ENCODE measurements around the gene VASH1.

- no peak for TF ChIP-seq CTCF (conservative IDR thresholded peaks at IDR 0.05; ENCODE audit: low read length)
- no peak for TF ChIP-seq EZH2phosphoT487 (IDR thresholded peaks at IDR 0.05; ENCODE audit: borderline replicate concordance)
Measured at GRCh38 chr14:76778546-76779215, 17.4 kb downstream of the VASH1 start.
